Renal cortex interstitium (tissue), 15 donors: Measurements from ENCODE around the gene SH3BP5. TPM values are rescaled to one million over a fixed set of nuclear protein-coding genes. Genes with fewer than 3 reads are reported as not detected.
"Not testable (repeated sequence)": the region's sequence is repeated elsewhere in the genome, so short reads cannot be mapped to it uniquely, and the experiment has no call there.

ENCODE experiments used
- DNase-seq, 11 donors: peaks; one replicate each; pipeline ENCODE4 v3.0.0-alpha.2; 2013; ENCODE audit warnings: low read depth in 9 of 11, low spot score in 4 of 11; ENCODE audit errors: extremely low read depth in 1 of 11
- long read RNA-seq, 16 experiments: transcript quantifications; one replicate each; lab custom pipeline, GENCODE V29; 2026
- polyA plus RNA-seq, 3 donors: library from polyadenylated mRNA; unstranded; fragments of 120-200 nt; gene quantifications; one replicate each; pipeline ENCODE4 v1.2.1, GENCODE V29; 2013; ENCODE audit not compliant: insufficient read length in 3 of 3

SH3BP5 gene, protein sequence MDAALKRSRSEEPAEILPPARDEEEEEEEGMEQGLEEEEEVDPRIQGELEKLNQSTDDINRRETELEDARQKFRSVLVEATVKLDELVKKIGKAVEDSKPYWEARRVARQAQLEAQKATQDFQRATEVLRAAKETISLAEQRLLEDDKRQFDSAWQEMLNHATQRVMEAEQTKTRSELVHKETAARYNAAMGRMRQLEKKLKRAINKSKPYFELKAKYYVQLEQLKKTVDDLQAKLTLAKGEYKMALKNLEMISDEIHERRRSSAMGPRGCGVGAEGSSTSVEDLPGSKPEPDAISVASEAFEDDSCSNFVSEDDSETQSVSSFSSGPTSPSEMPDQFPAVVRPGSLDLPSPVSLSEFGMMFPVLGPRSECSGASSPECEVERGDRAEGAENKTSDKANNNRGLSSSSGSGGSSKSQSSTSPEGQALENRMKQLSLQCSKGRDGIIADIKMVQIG
- polyA plus RNA-seq: 10 to 100 TPM; 58.1 to 60.9 (median 60.5) TPM
- long read RNA-seq, donor 1, transcript SH3BP5-202 (9 exons, 2,822 nt): major isoform, 14 of 14 reads
- long read RNA-seq, donor 1, partial matches to known transcripts: 0 of 14 reads
- long read RNA-seq, donor 1, other reads (novel, unspliced or antisense): 0 of 14 reads
- long read RNA-seq, donor 2, transcript SH3BP5-202 (9 exons, 2,822 nt): major isoform, 16 of 25 reads
- long read RNA-seq, donor 2, partial matches to known transcripts: 9 of 25 reads
- long read RNA-seq, donor 2, other reads (novel, unspliced or antisense): 0 of 25 reads
- long read RNA-seq, donor 3, transcript SH3BP5-202 (9 exons, 2,822 nt): major isoform, 22 of 22 reads
- long read RNA-seq, donor 3, partial matches to known transcripts: 0 of 22 reads
- long read RNA-seq, donor 3, other reads (novel, unspliced or antisense): 0 of 22 reads
- long read RNA-seq, donor 4, transcript SH3BP5-202 (9 exons, 2,822 nt): major isoform, 9 of 9 reads
- long read RNA-seq, donor 4, partial matches to known transcripts: 0 of 9 reads
- long read RNA-seq, donor 4, other reads (novel, unspliced or antisense): 0 of 9 reads
- long read RNA-seq, donor 5: 0 reads
- long read RNA-seq, donor 6, transcript SH3BP5-202 (9 exons, 2,822 nt): major isoform, 14 of 42 reads
- long read RNA-seq, donor 6, partial matches to known transcripts: 0 of 42 reads
- long read RNA-seq, donor 6, other reads (novel, unspliced or antisense): 28 of 42 reads
- long read RNA-seq, donor 7, transcript SH3BP5-202 (9 exons, 2,822 nt): major isoform, 14 of 24 reads
- long read RNA-seq, donor 7, partial matches to known transcripts: 10 of 24 reads
- long read RNA-seq, donor 7, other reads (novel, unspliced or antisense): 0 of 24 reads
- long read RNA-seq, donor 8, transcript SH3BP5-202 (9 exons, 2,822 nt): major isoform, 26 of 52 reads
- long read RNA-seq, donor 8, partial matches to known transcripts: 26 of 52 reads
- long read RNA-seq, donor 8, other reads (novel, unspliced or antisense): 0 of 52 reads
- long read RNA-seq, donor 9, transcript SH3BP5-202 (9 exons, 2,822 nt): major isoform, 17 of 27 reads
- long read RNA-seq, donor 9, partial matches to known transcripts: 10 of 27 reads
- long read RNA-seq, donor 9, other reads (novel, unspliced or antisense): 0 of 27 reads
- long read RNA-seq, donor 10, transcript SH3BP5-202 (9 exons, 2,822 nt): major isoform, 9 of 9 reads
- long read RNA-seq, donor 10, partial matches to known transcripts: 0 of 9 reads
- long read RNA-seq, donor 10, other reads (novel, unspliced or antisense): 0 of 9 reads
- long read RNA-seq, donor 11, transcript SH3BP5-202 (9 exons, 2,822 nt): major isoform, 12 of 12 reads
- long read RNA-seq, donor 11, partial matches to known transcripts: 0 of 12 reads
- long read RNA-seq, donor 11, other reads (novel, unspliced or antisense): 0 of 12 reads
- long read RNA-seq, donor 12, transcript SH3BP5-202 (9 exons, 2,822 nt): major isoform, 8 of 14 reads
- long read RNA-seq, donor 12, partial matches to known transcripts: 0 of 14 reads
- long read RNA-seq, donor 12, other reads (novel, unspliced or antisense): 6 of 14 reads
- long read RNA-seq, donor 13, transcript SH3BP5-202 (9 exons, 2,822 nt): major isoform, 32 of 46 reads
- long read RNA-seq, donor 13, partial matches to known transcripts: 14 of 46 reads
- long read RNA-seq, donor 13, other reads (novel, unspliced or antisense): 0 of 46 reads
- long read RNA-seq, donor 14, transcript SH3BP5-202 (9 exons, 2,822 nt): major isoform, 15 of 24 reads
- long read RNA-seq, donor 14, partial matches to known transcripts: 9 of 24 reads
- long read RNA-seq, donor 14, other reads (novel, unspliced or antisense): 0 of 24 reads
- long read RNA-seq, donor 15, transcript SH3BP5-202 (9 exons, 2,822 nt): major isoform, 11 of 11 reads
- long read RNA-seq, donor 15, partial matches to known transcripts: 0 of 11 reads
- long read RNA-seq, donor 15, other reads (novel, unspliced or antisense): 0 of 11 reads
- long read RNA-seq, donor 16, transcript SH3BP5-202 (9 exons, 2,822 nt): major isoform, 30 of 92 reads
- long read RNA-seq, donor 16, partial matches to known transcripts: 62 of 92 reads
- long read RNA-seq, donor 16, other reads (novel, unspliced or antisense): 0 of 92 reads

- DNase-seq: peak in 6 of 11 donors; percentile 64 to 76 (median 72)
Measured at GRCh38 chr3:15332405-15333098, at the start of gene SH3BP5. TSS of gene SH3BP5 (minus strand) at chr3:15332586. CDS start at chr3:15332408, 178 bp downstream.

DNA sequence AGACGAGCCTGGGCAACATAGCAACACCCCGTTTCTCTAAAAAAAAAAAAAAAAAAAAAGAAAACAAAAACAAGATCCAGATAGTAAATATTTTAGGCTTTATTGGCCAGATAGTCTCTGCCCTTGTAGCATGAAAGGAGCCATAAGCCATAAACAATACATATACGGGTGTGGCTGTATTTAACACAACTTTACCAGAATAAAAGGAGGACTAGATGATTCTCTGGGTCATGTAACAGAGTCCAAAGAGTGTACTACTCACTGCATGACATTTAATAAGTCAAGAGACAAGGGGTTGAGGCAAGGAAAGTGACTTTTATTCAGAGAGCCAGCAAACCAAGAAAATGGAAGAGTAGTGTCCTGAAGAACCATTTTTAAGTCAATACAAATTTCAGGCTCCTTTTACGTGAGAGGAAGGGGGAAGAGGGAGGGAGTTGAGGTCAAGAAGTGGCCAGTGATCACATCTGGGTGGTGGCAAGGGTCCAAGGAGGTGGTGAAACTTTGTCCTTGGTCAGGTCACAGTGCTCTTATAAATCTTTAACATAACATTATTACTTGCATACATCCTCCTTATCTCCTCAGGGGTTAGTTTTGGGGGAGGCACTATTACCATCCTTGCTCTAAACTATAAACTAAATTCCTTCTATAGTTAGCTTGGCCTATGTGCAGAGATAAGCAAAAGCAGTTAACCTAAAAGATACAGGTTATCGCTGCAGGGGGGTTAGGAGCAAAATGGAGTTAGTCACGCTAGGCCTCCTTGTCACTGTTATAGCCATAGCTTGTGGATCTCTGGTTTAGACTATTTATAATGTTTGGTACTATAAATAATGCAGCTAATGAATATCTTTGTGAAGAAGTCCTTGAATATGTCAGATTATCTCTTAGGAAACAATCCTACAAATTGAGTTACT is 48.8 kb upstream of the SH3BP5 start:
- DNase-seq: no peak

DNA sequence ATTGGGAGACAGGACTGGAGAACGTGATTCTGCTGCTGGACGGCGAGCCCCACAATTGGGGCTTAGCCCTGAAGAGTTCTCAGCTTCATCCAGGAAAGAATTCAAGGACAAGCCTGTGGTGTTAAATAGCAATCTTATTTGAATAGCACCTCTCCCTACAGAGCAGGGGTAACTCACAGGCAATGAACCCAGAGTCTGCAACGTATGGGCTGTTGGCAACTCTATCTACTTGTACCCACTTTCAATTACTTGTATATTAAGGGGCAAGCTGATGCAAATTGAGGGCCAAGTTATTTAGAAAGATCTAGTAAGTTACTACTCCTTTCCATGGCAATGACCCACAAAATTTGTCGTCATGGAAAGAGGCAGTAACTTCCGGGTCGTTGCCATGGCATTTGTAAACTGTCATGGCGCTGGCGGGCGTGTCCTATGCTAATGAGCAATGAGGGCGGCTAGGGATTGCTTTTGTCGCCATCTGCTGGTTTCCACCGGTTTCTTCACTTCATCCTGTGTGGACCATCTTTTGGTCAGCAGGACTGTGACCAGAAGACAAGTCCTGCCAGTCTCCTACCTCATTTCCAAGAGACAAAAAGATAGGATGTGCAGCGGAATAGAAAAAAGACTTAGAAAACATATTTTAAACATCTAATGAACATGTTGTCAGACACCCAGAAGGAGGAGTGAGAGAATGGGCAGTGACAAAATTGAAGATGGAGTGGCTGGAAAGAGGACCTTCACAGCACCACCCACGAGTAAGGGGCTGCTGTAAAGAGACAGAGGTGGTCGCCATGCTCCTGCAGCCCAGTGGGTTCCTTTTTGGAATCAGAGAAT is 45.8 kb upstream of the SH3BP5 start:
- DNase-seq: peak; percentile 84 to 96 (median 91)

- no peak for DNase-seq
Measured at GRCh38 chr3:15375461-15376000, 43.1 kb upstream of the SH3BP5 start.

GRCh38 chr3:15372918-15373317 is 40.5 kb upstream of the SH3BP5 start:
- no peak for DNase-seq

- no peak for DNase-seq
Measured at GRCh38 chr3:15368561-15369135, 36.3 kb upstream of the SH3BP5 start.

GRCh38 chr3:15367059-15367458 is 34.7 kb upstream of the SH3BP5 start:
- DNase-seq: no peak

DNA sequence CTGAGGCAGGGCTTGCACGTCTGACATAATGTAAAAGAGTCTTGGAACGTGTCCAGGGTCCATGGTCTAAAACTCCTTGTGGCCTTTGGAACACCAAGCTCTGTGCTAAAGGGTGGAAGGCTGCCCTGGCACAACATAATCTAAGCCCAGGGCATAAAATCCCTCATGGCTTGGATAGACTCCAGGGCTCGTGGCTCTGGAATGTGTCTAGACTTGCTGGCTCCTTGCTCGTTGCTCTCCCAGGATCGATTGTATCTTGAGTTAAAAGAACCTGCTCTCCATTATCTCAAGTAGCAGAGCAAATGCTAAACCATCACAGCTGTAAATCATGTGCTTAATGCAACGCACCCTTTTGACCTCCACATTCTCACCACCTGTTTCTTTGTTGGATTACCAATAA is 31.7 kb upstream of the SH3BP5 start:
- DNase-seq: not testable (repeated sequence)

DNA sequence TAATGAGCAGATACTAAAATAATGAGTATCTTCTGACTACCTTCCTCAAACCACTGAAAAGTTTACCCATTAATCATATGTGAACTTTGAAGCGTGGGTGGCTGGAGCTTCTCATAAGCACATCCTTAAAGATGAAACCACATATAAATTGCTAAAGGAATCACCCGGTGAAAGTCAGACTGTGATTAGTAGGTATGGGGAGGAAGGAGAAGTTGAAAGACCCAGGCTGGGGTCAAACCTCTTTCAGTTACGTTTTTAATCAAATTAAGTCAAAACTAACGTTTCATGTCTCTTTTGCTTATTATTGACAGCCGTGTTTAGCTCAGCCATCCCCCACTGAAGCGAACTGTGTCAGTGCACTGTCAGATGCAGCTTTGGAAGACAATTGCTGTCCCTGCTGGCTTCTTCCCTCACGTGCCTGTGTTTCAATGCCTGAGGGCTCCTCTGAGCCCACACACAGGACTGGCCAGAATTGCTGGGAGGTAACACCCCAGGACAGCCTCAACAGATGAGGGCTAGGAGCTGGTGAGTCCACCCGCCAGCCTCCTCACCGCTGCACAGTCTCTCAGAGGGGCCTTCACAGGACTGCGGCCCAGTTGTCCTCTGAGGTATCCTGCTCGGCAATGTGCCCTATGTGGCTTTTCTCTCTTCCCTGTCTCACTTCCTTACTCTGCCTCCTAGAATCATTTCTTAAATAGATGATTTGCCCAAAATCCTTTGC is 29.3 kb upstream of the SH3BP5 start:
- no peak for DNase-seq

- DNase-seq: no peak
Measured at GRCh38 chr3:15360788-15361493, 28.6 kb upstream of the SH3BP5 start.

DNA sequence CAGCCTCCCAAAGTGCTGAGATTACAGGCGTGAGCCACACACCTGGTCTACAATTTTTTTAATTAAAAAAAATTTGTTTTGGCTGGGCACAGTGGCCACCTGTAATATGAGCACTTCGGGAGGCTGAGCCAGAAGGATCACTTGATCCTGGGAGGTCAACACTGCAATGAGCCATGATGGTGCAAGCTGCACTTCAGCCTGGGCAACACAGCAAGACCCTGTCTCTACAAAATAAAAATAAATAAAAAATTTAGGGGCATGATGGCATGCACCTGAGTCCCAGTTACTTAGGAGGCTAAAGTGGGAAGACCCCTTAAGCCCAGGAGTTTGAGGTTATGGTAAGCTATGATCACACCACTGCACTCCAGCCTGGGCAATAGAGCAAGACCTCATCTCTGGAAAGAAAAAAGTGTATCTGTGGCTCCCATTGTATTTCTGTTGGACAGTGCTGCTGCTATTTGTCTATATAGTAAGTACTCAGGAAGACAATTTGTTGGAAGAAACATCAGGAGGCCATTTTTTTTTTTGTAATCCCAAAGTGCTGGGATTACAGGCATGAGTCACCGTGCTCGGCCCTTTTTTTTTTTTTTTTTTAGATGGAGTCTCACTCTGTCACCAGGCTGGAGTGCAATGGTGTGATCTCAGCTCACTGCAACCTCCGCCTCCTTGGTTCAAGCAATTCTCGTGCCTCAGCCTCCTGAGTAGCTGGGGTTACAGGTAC is 27.5 kb upstream of the SH3BP5 start:
- no peak for DNase-seq

DNA sequence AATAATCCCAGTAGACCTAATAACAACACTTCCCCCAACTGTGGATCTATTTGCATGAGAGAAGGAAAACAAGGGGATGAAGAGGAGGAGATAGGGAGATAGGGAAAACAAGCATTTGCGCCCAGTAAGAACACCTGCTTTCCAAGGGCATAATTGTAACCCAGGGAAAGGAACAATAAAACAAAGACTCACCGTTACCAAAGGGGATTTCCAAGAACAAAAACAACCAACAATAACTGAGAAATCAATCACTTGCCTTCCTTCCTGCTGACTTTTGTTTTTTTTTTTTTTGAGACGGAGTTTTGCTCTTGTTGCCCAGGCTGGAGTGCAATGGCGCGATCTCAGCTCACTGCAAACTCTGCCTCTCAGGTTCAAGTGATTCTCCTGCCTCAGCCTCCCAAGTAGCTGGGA is 24.3 kb upstream of the SH3BP5 start:
- not testable (repeated sequence) for DNase-seq
